Fibroblast of lung (primary cell): ENCODE results near the gene UMOD. TPM values are rescaled to one million over a fixed set of nuclear protein-coding genes. Genes with fewer than 3 reads are reported as not detected.

Source experiments
- DNase-seq, 2 donors: peaks; one replicate each; pipeline versions ENCODE4 v3.0.0 to v3.0.0-alpha.2; 2010; ENCODE audit warnings: low read depth in 2 of 2
- H2AFZ ChIP-seq: 2 replicates; pipeline ENCODE4 v1.5.1; 2012; ENCODE audit warnings: low read length, control low read depth, inconsistent platforms
- H3K27ac ChIP-seq: 2 replicates; pipeline ENCODE4 v1.5.1; 2011; ENCODE audit warnings: low read length, control low read depth; ENCODE audit not compliant: insufficient read depth
- H3K27me3 ChIP-seq: 2 replicates; pipeline ENCODE4 v1.5.1; 2011; ENCODE audit warnings: mild to moderate bottlenecking, low read length; ENCODE audit not compliant: control insufficient read depth, insufficient read depth
- H3K36me3 ChIP-seq: 2 replicates; pipeline ENCODE4 v1.5.1; 2011; ENCODE audit warnings: low read length; ENCODE audit not compliant: control insufficient read depth, insufficient read depth
- H3K4me1 ChIP-seq: 2 replicates; pipeline ENCODE4 v1.5.1; 2011; ENCODE audit warnings: low read length; ENCODE audit not compliant: control insufficient read depth, insufficient read depth; ENCODE audit errors: extremely low read depth
- H3K4me2 ChIP-seq: 2 replicates; pipeline ENCODE4 v1.5.1; 2011; ENCODE audit warnings: low read length, control low read depth; ENCODE audit not compliant: insufficient read depth; ENCODE audit errors: extremely low read depth
- H3K4me3 ChIP-seq, 4 experiments: fragments of 200-600 bp in 1 of 4; sonication (generic) in 1 of 4; replicated peaks in 1 of 4; 2 replicates each; pipeline ENCODE4 v1.5.1; 2011 to 2016; ENCODE audit warnings: low read length in 4 of 4, low read depth in 3 of 4, mild to moderate bottlenecking in 3 of 4, control low read depth in 2 of 4, inconsistent platforms in 1 of 4, mixed read lengths in 1 of 4; ENCODE audit not compliant: insufficient read depth in 1 of 4; ENCODE audit errors: control extremely low read depth in 1 of 4
- H3K79me2 ChIP-seq: 2 replicates; pipeline ENCODE4 v1.5.1; 2012; ENCODE audit warnings: mild to moderate bottlenecking, low read length, inconsistent platforms; ENCODE audit not compliant: control insufficient read depth, insufficient read depth
- H3K9ac ChIP-seq: 2 replicates; pipeline ENCODE4 v1.5.1; 2011; ENCODE audit warnings: mild to moderate bottlenecking, low read length, control low read depth; ENCODE audit not compliant: insufficient read depth
- H3K9me3 ChIP-seq: 2 replicates; pipeline ENCODE4 v1.5.1; 2012; ENCODE audit warnings: low read depth, low read length; ENCODE audit not compliant: control insufficient read depth, insufficient read depth
- H4K20me1 ChIP-seq: 2 replicates; pipeline ENCODE4 v1.5.1; 2011; ENCODE audit warnings: low read length; ENCODE audit not compliant: control insufficient read depth, insufficient read depth; ENCODE audit errors: extremely low read depth
- CTCF ChIP-seq, 2 donors: IDR thresholded peaks in 1 of 2; conservative IDR thresholded peaks in 1 of 2; 1 replicate in 1 of 2; 2 replicates in 1 of 2; pipeline ENCODE4 v1.5.1; 2011 to 2012; ENCODE audit warnings: low read length in 2 of 2, control low read depth in 1 of 2, inconsistent platforms in 1 of 2, low read depth in 1 of 2, mild to moderate bottlenecking in 1 of 2
- EZH2 ChIP-seq: IDR thresholded peaks from 2 replicates; pipeline ENCODE4 v1.5.1; 2012; ENCODE audit warnings: low read length, control low read depth, mild to moderate bottlenecking; ENCODE audit errors: missing control alignments
- polyA plus RNA-seq, 2 donors: library from polyadenylated mRNA; depleted of rRNA in 1 of 2; stranded (reverse) in 1 of 2; unstranded in 1 of 2; fragments of >200 nt; gene quantifications; 2 replicates each; pipeline ENCODE4 v1.2.1, GENCODE V29; 2011 to 2012; ENCODE audit warnings: missing spikeins in 1 of 2
- total RNA-seq: library from RNA; depleted of rRNA; stranded (reverse); fragments of >200 nt; gene quantifications from 2 replicates; pipeline ENCODE4 v1.2.1, GENCODE V29; 2014

UMOD gene
- total and polyA plus RNA-seq, 2 donors (not counting 1 experiment from before 2014, with no cell fraction given), result not detected

- H3K9ac ChIP-seq, result no peak overlapping the region
- H3K4me2 ChIP-seq, result no peak overlapping the region
- no peak overlapping the region for H3K4me3 ChIP-seq
- TF ChIP-seq CTCF (conservative IDR thresholded peaks at IDR 0.05 in 1 of 2, IDR thresholded peaks at IDR 0.05 in 1 of 2; ENCODE audit: low read depth in 1 of 2, low read length in 2 of 2), result no peak
- no peak for TF ChIP-seq EZH2
- H3K27me3 ChIP-seq, result no peaks in the 10 kb centered on the region
- no peaks in the 10 kb centered on the region for H3K36me3 ChIP-seq
- no peak overlapping the region for H3K27ac ChIP-seq
- H3K79me2 ChIP-seq, result no peaks in the 10 kb centered on the region
- no peaks in the 10 kb centered on the region for H4K20me1 ChIP-seq
- no peaks in the 10 kb centered on the region for H3K9me3 ChIP-seq
- H2AFZ ChIP-seq, result no peak overlapping the region
- no peak for DNase-seq
- H3K4me1 ChIP-seq, result no peaks in the 10 kb centered on the region
Measured at GRCh38 chr16:20336955-20337354, 15.6 kb downstream of the UMOD start.

GRCh38 chr16:20334396-20334795, 18.1 kb downstream of the UMOD start:
- DNase-seq, result no peak
- Histone ChIP-seq H2AFZ (no peak overlapping the region), H4K20me1 (no peaks in the 10 kb centered on the region), H3K4me2 (no peak overlapping the region), H3K27ac (no peak overlapping the region), H3K27me3 (no peaks in the 10 kb centered on the region), H3K4me3 (no peak overlapping the region), H3K9ac (no peak overlapping the region), H3K9me3 (no peaks in the 10 kb centered on the region), H3K79me2 (no peaks in the 10 kb centered on the region), H3K36me3 (no peaks in the 10 kb centered on the region), H3K4me1 (no peaks in the 10 kb centered on the region)
- TF ChIP-seq CTCF (conservative IDR thresholded peaks at IDR 0.05 in 1 of 2, IDR thresholded peaks at IDR 0.05 in 1 of 2; ENCODE audit: low read depth in 1 of 2, low read length in 2 of 2) (no peak), EZH2 (no peak)

- Histone ChIP-seq H3K79me2 (no peaks in the 10 kb centered on the region), H4K20me1 (no peaks in the 10 kb centered on the region), H3K9me3 (no peaks in the 10 kb centered on the region), H3K36me3 (no peaks in the 10 kb centered on the region), H3K27ac (no peak overlapping the region), H2AFZ (no peak overlapping the region), H3K4me2 (no peak overlapping the region), H3K4me3 (no peak overlapping the region), H3K27me3 (no peaks in the 10 kb centered on the region), H3K4me1 (no peaks in the 10 kb centered on the region), H3K9ac (no peak overlapping the region)
- no peak for DNase-seq
- TF ChIP-seq CTCF (conservative IDR thresholded peaks at IDR 0.05 in 1 of 2, IDR thresholded peaks at IDR 0.05 in 1 of 2; ENCODE audit: low read depth in 1 of 2, low read length in 2 of 2), result no peak
Measured at GRCh38 chr16:20333120-20333519, 19.4 kb downstream of the UMOD start.
